ENCODE measurements around the gene EFCAB13.
"Not testable (repeated sequence)": the region's sequence is repeated elsewhere in the genome, so short reads cannot be mapped to it uniquely, and the experiment has no call there.

EFCAB13 gene

GRCh38 chr17:47332287-47332686 lies 8.5 kb downstream of the EFCAB13 start:
- no peak for DNase-seq

GRCh38 chr17:47335101-47335936 lies 11.6 kb downstream of the EFCAB13 start:
- no peak for DNase-seq

GRCh38 chr17:47338026-47338425 lies 14.3 kb downstream of the EFCAB13 start:
- DNase-seq = no peak

GRCh38 chr17:47352848-47353247 lies 29.1 kb downstream of the EFCAB13 start:
- no peak for DNase-seq

- DNase-seq = no peak
Observed at GRCh38 chr17:47358652-47359051, 34.9 kb downstream of the EFCAB13 start.

GRCh38 chr17:47363171-47363570 lies 39.4 kb downstream of the EFCAB13 start:
- no peak for DNase-seq

- no peak for DNase-seq
Observed at GRCh38 chr17:47367257-47367656, 43.5 kb downstream of the EFCAB13 start.

GRCh38 chr17:47368262-47368661 lies 44.5 kb downstream of the EFCAB13 start:
- DNase-seq = no peak

- DNase-seq = not testable (repeated sequence)
Observed at GRCh38 chr17:47370899-47371298, 47.1 kb downstream of the EFCAB13 start.

- no peak for DNase-seq
Observed at GRCh38 chr17:47373002-47373401, 49.2 kb downstream of the EFCAB13 start.

GRCh38 chr17:47376247-47376646 lies 52.5 kb downstream of the EFCAB13 start:
- no peak for DNase-seq

- DNase-seq = no peak
Observed at GRCh38 chr17:47388825-47389224, 65.1 kb downstream of the EFCAB13 start.

- not testable (repeated sequence) for DNase-seq
Observed at GRCh38 chr17:47397532-47398128, 73.9 kb downstream of the EFCAB13 start.

- DNase-seq = no peak
Observed at GRCh38 chr17:47400333-47400732, 76.6 kb downstream of the EFCAB13 start.

GRCh38 chr17:47401100-47401499 lies 77.3 kb downstream of the EFCAB13 start:
- DNase-seq = no peak

GRCh38 chr17:47404006-47404405 lies 80.3 kb downstream of the EFCAB13 start:
- no peak for DNase-seq

GRCh38 chr17:47404875-47405274 lies 81.1 kb downstream of the EFCAB13 start:
- no peak for DNase-seq

GRCh38 chr17:47413872-47414271 lies 90.1 kb downstream of the EFCAB13 start:
- no peak for DNase-seq

- DNase-seq = no peak
Observed at GRCh38 chr17:47414612-47415011, 90.9 kb downstream of the EFCAB13 start.

GRCh38 chr17:47423406-47424295 lies 99.9 kb downstream of the EFCAB13 start:
- DNase-seq = no peak

- DNase-seq = not testable (repeated sequence)
Observed at GRCh38 chr17:47425233-47425632, 101.5 kb downstream of the EFCAB13 start.

GRCh38 chr17:47425887-47426635 lies 102.3 kb downstream of the EFCAB13 start:
- DNase-seq = not testable (repeated sequence)

- DNase-seq = no peak
Observed at GRCh38 chr17:47427985-47428384, 104.2 kb downstream of the EFCAB13 start.
